H1 (cell line): Measurements from ENCODE around the gene RGS8. TPM values are rescaled to one million over a fixed set of nuclear protein-coding genes. Genes with fewer than 3 reads are reported as not detected.

Experiments used
- CTCF ChIA-PET: fragments of 300-600 bp; sonication (Branson Sonifier 250); formaldehyde crosslinking; loops from one replicate; lab custom pipeline; 2021; ENCODE audit not compliant: partially characterized antibody; lab: Charles Lee
- POLR2A ChIA-PET: fragments of 300-600 bp; sonication (Branson Sonifier 250); formaldehyde crosslinking; loops from one replicate; lab custom pipeline; 2021; ENCODE audit warnings: inconsistent platforms; ENCODE audit not compliant: partially characterized antibody; lab: Charles Lee
- DNase-seq, 2 experiments: peaks; one replicate each; pipeline versions ENCODE4 v3.0.0 to v3.0.0-alpha.2; 2010 to 2022; ENCODE audit warnings: low spot score in 2 of 2, low read depth in 1 of 2, mixed read lengths in 1 of 2
- FAIRE-seq: peaks from 2 replicates; lab custom pipeline; 2011; peaks lifted over from hg19 to GRCh38; lab: Jason Lieb, UNC
- H2AFZ ChIP-seq: 2 replicates; pipeline ENCODE4 v1.8.1; 2012; ENCODE audit warnings: low read length, inconsistent platforms
- H2AK5ac ChIP-seq: 2 replicates; pipeline ENCODE4 v1.6.1; 2013; ENCODE audit warnings: low read depth, low read length
- H2BK120ac ChIP-seq: replicated peaks from 2 replicates; pipeline ENCODE3; 2013; ENCODE audit warnings: low read depth, low read length, inconsistent platforms
- H2BK12ac ChIP-seq: 2 replicates; pipeline ENCODE4 v1.6.1; 2013; ENCODE audit warnings: low read depth, low read length
- H2BK15ac ChIP-seq: 2 replicates; pipeline ENCODE4 v1.6.1; 2013; ENCODE audit warnings: low read length
- H2BK20ac ChIP-seq: 2 replicates; pipeline ENCODE4 v1.6.1; 2013; ENCODE audit warnings: low read length
- H2BK5ac ChIP-seq: 2 replicates; pipeline ENCODE4 v1.6.1; 2013; ENCODE audit warnings: low read depth, low read length
- H3K14ac ChIP-seq: 2 replicates; pipeline ENCODE4 v1.6.1; 2013; ENCODE audit warnings: inconsistent platforms; ENCODE audit not compliant: insufficient read length
- H3K18ac ChIP-seq: 2 replicates; pipeline ENCODE4 v1.6.1; 2013; ENCODE audit warnings: low read length; ENCODE audit errors: extremely low read depth
- H3K23ac ChIP-seq: 2 replicates; pipeline ENCODE4 v1.6.1; 2013; ENCODE audit warnings: inconsistent platforms; ENCODE audit not compliant: insufficient read length
- H3K23me2 ChIP-seq: 2 replicates; pipeline ENCODE4 v1.6.1; 2013; ENCODE audit warnings: low read depth, low read length
- H3K27ac ChIP-seq: 2 replicates; pipeline ENCODE4 v1.6.1; 2011; ENCODE audit warnings: low read depth, low read length, inconsistent platforms
- H3K27me3 ChIP-seq, 4 experiments: replicated peaks in 1 of 4; 1 replicate in 1 of 4; 2 replicates in 3 of 4; pipeline versions ENCODE4 v1.6.1 to v1.8.1; 2011 to 2013; ENCODE audit warnings: low read length in 3 of 4, mild to moderate bottlenecking in 3 of 4, inconsistent platforms in 2 of 4, mixed read lengths in 2 of 4, moderate library complexity in 1 of 4; ENCODE audit not compliant: control insufficient read depth in 3 of 4, insufficient read depth in 3 of 4; ENCODE audit errors: extremely low read depth in 1 of 4
- H3K36me3 ChIP-seq, 4 experiments: 2 replicates each; pipeline versions ENCODE4 v1.6.1 to v1.8.1; 2011 to 2013; ENCODE audit warnings: mild to moderate bottlenecking in 4 of 4, low read length in 3 of 4, moderate library complexity in 2 of 4, control low read depth in 1 of 4, inconsistent platforms in 1 of 4; ENCODE audit not compliant: insufficient read depth in 4 of 4, control insufficient read depth in 2 of 4
- H3K4ac ChIP-seq: replicated peaks from 2 replicates; pipeline ENCODE3; 2013; ENCODE audit warnings: low read length, low read depth, mixed read lengths, inconsistent platforms; ENCODE audit not compliant: insufficient read length
- H3K4me1 ChIP-seq, 4 experiments: replicated peaks in 1 of 4; 1 replicate in 1 of 4; 2 replicates in 3 of 4; pipeline versions ENCODE4 v1.6.1 to v1.8.1; 2011 to 2013; ENCODE audit warnings: low read length in 3 of 4, inconsistent platforms in 2 of 4, mixed read lengths in 1 of 4; ENCODE audit not compliant: insufficient read depth in 4 of 4, control insufficient read depth in 3 of 4
- H3K4me2 ChIP-seq, 2 experiments: 2 replicates each; pipeline versions ENCODE4 v1.6.1 to v1.8.1; 2011 to 2013; ENCODE audit warnings: low read depth in 2 of 2, low read length in 2 of 2, control low read depth in 1 of 2, inconsistent platforms in 1 of 2, mild to moderate bottlenecking in 1 of 2; ENCODE audit not compliant: insufficient read depth in 1 of 2
- H3K4me3 ChIP-seq, 4 experiments: fragments of 200-600, 300-600 bp in 1 of 4; sonication (generic), shearing (Covaris generic), sonication (Bioruptor Twin) in 1 of 4; 2 replicates each; pipeline versions ENCODE4 v1.5.1 to v1.8.1; 2011 to 2016; ENCODE audit warnings: low read length in 4 of 4, low read depth in 3 of 4, control low read depth in 2 of 4, inconsistent platforms in 2 of 4, mild to moderate bottlenecking in 2 of 4, mixed read lengths in 1 of 4, moderate library complexity in 1 of 4; ENCODE audit not compliant: insufficient read depth in 2 of 4; ENCODE audit errors: extremely low read depth in 1 of 4
- H3K56ac ChIP-seq: replicated peaks from 2 replicates; pipeline ENCODE3; 2013; ENCODE audit warnings: low read depth, mild to moderate bottlenecking, mixed read lengths, low read length, inconsistent platforms; ENCODE audit not compliant: insufficient read length
- H3K79me1 ChIP-seq: 2 replicates; pipeline ENCODE4 v1.6.1; 2013; ENCODE audit warnings: low read depth, low read length, control low read depth
- H3K79me2 ChIP-seq, 2 experiments: 2 replicates each; pipeline versions ENCODE4 v1.6.1 to v1.8.1; 2012 to 2013; ENCODE audit warnings: low read length in 2 of 2, mild to moderate bottlenecking in 2 of 2, inconsistent platforms in 1 of 2; ENCODE audit not compliant: insufficient read depth in 2 of 2, control insufficient read depth in 1 of 2
- H3K9ac ChIP-seq, 4 experiments: replicated peaks in 1 of 4; 1 replicate in 1 of 4; 2 replicates in 3 of 4; pipeline versions ENCODE4 v1.6.1 to v1.8.1; 2011 to 2013; ENCODE audit warnings: low read depth in 3 of 4, low read length in 3 of 4, control low read depth in 2 of 4, mild to moderate bottlenecking in 2 of 4, moderate library complexity in 2 of 4, inconsistent platforms in 1 of 4; ENCODE audit errors: extremely low read depth in 1 of 4
- H3K9me3 ChIP-seq, 2 experiments: 2 replicates each; pipeline versions ENCODE4 v1.6.1 to v1.8.1; 2012 to 2013; ENCODE audit warnings: mild to moderate bottlenecking in 2 of 2, moderate library complexity in 2 of 2, control low read depth in 1 of 2, inconsistent platforms in 1 of 2, low read depth in 1 of 2, low read length in 1 of 2, mixed read lengths in 1 of 2; ENCODE audit not compliant: insufficient read depth in 2 of 2
- H4K20me1 ChIP-seq, 2 experiments: replicated peaks in 1 of 2; 2 replicates each; pipeline versions ENCODE3 to v1.8.1; 2011 to 2013; ENCODE audit warnings: inconsistent platforms in 2 of 2, low read length in 2 of 2, mild to moderate bottlenecking in 1 of 2; ENCODE audit not compliant: insufficient read depth in 2 of 2, control insufficient read depth in 1 of 2
- H4K5ac ChIP-seq: 2 replicates; pipeline ENCODE4 v1.6.1; 2013; ENCODE audit warnings: low read length, low read depth, mixed read lengths, inconsistent platforms; ENCODE audit not compliant: insufficient read length
- H4K8ac ChIP-seq: 2 replicates; pipeline ENCODE4 v1.8.0; 2013; ENCODE audit warnings: mild to moderate bottlenecking, moderate library complexity, low read length, inconsistent platforms; ENCODE audit not compliant: insufficient read depth; ENCODE audit errors: extremely low read depth
- H4K91ac ChIP-seq: replicated peaks from 2 replicates; pipeline ENCODE3; 2013; ENCODE audit warnings: low read length, mixed read lengths, inconsistent platforms; ENCODE audit not compliant: insufficient read length
- WGBS, 2 experiments: shearing (Covaris generic) in 1 of 2; methylation state at CpG; one replicate each; pipeline versions ENCODE4 v1.1.6 to v1.1.7; 2013 to 2015; ENCODE audit warnings: low lambda C conversion rate in 2 of 2, mixed read lengths in 2 of 2, inconsistent platforms in 1 of 2, low coverage in 1 of 2, missing lambda C conversion rate in 1 of 2; ENCODE audit not compliant: insufficient replicate concordance in 2 of 2, insufficient coverage in 1 of 2, insufficient read length in 1 of 2; ENCODE audit errors: extremely low coverage in 1 of 2, missing lambda C conversion rate in 1 of 2; 5-methylcytosine and 5-hydroxymethylcytosine counted together
- polyA plus RNA-seq, 7 experiments: library from polyadenylated mRNA; depleted of rRNA in 3 of 7; stranded (reverse) in 5 of 7; unstranded in 2 of 7; fragments of >200 nt in 5 of 7; fragments of 200-250 nt in 2 of 7; gene quantifications; 1 replicate in 5 of 7; 2 replicates in 1 of 7; 4 replicates in 1 of 7; pipeline versions ENCODE4 v1.2.1 to v1.2.3, GENCODE V29; 2011 to 2013; ENCODE audit warnings: missing spikeins in 2 of 7, mixed read lengths in 2 of 7
- total RNA-seq: library from RNA; stranded (reverse); fragmentation: NEBNext Ultra II Directional; extraction: Animal tissue kit (Norgen Biotek cat#: 25700); gene quantifications from 2 replicates; pipeline ENCODE4 v1.2.1, GENCODE V29; 2021

Gene RGS8
- total and polyA plus RNA-seq, 2 of the 8 experiments (the other 6 are each of a cell fraction or from before 2014, with no cell fraction given): 0.13 to 0.23 TPM

- H2BK15ac ChIP-seq: no peak overlapping the region
- no peak overlapping the region for H3K9ac ChIP-seq
- no peak overlapping the region for H3K4me3 ChIP-seq
- POLR2A ChIA-PET: interaction anchor here (0.6 to 1.2 kb wide), 2 partner anchors 82 to 87 kb away, joined by 3 to 6 read pairs; no protein-coding TSS in a partner anchor
- 50% methylated on average over 1 of the region's 1 CpG; no CpG with 5 or more reads in 1 of the 2 experiments for WGBS, 2 experiments
- no peak overlapping the region for H4K91ac ChIP-seq
- H3K27me3 ChIP-seq: no peaks in the 10 kb centered on the region
- no peak overlapping the region for H3K14ac ChIP-seq
- no peak overlapping the region for H2BK120ac ChIP-seq
- no peak overlapping the region for H2BK5ac ChIP-seq
- no peaks in the 10 kb centered on the region for H3K36me3 ChIP-seq
- H4K5ac ChIP-seq: no peak overlapping the region
- no peak for DNase-seq
- H3K23ac ChIP-seq: no peak overlapping the region
- H3K23me2 ChIP-seq: peaks cover 2% of the 10 kb centered on the region
- peaks cover 10 to 32% (median 16%) of the 10 kb centered on the region in 4 experiments for H3K4me1 ChIP-seq
- peak overlapping the region; percentile 9; the same call in 1 of the 2 replicates for H2AFZ ChIP-seq
- no peak overlapping the region for H3K27ac ChIP-seq
- H2AK5ac ChIP-seq: no peak overlapping the region
- H3K18ac ChIP-seq: no peak overlapping the region
- no peak overlapping the region for H3K56ac ChIP-seq
- CTCF ChIA-PET: interaction anchor here (0.6 to 0.8 kb wide), 3 partner anchors 11 to 102 kb away, joined by 3 read pairs; no protein-coding TSS in a partner anchor
- H3K4ac ChIP-seq: no peak overlapping the region
- no peaks in the 10 kb centered on the region for H3K9me3 ChIP-seq
- H3K79me1 ChIP-seq: no peaks in the 10 kb centered on the region
- H3K4me2 ChIP-seq: peak overlapping the region; percentile 11 to 23; a peak in 1 of 4 replicates
- H4K20me1 ChIP-seq: no peaks in the 10 kb centered on the region
- no peak overlapping the region for H2BK12ac ChIP-seq
- no peak overlapping the region for H4K8ac ChIP-seq
- no peaks in the 10 kb centered on the region for H3K79me2 ChIP-seq
- H2BK20ac ChIP-seq: no peak overlapping the region
- no peak for FAIRE-seq
Observed at GRCh38 chr1:182702826-182703524, 18.6 kb upstream of the RGS8 start.
